Stimulated activated CD4-positive, alpha-beta T cell treated with anti-CD3 and anti-CD28 coated beads, Interleukin-2, amount 100 ng/mL, for 24 hours (primary cell): ENCODE results near the gene HCRTR1.

Experiments used
- DNase-seq, 2 donors: peaks; one replicate each; pipeline ENCODE4 v3.0.0-alpha.2; 2020

The HCRTR1 gene

GRCh38 chr1:31650161-31651088 lies 32.9 kb downstream of the HCRTR1 start:
- DNase-seq, result no peak

- no peak for DNase-seq
Measured at GRCh38 chr1:31651089-31651420, 33.6 kb downstream of the HCRTR1 start.

- DNase-seq, result no peak
Measured at GRCh38 chr1:31651766-31652165, 34.3 kb downstream of the HCRTR1 start.

DNA sequence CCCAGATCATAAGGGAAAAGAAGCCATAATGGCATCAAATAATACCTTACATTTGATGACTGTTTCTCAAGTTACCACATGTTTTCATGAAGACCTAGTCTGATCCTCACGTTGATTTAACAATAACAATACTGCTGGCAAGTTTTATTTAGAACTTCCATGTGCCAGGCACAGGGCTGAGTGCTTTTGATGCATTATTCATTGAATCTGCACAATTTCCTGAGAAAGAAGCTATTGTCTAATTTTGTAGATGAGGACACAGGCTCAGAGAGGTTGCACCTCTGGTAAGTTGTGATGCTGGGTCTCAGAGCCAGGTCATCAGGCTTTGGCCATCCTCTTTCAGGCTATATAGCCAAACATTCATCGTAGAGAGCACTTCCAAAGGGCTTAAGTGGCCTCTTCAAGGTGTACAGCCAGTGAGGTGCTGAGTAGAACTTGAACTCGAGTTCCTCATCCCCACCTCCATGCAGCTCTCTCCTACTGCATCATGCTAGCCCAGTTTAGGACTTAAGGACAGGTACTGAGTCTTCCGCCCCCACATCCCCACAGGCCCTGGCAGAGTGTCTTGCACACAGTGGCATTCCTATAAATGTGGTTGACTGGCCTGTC lies 35.5 kb downstream of the HCRTR1 start:
- DNase-seq, result no peak

- DNase-seq, result no peak
Measured at GRCh38 chr1:31653717-31654473, 36.4 kb downstream of the HCRTR1 start.

DNA sequence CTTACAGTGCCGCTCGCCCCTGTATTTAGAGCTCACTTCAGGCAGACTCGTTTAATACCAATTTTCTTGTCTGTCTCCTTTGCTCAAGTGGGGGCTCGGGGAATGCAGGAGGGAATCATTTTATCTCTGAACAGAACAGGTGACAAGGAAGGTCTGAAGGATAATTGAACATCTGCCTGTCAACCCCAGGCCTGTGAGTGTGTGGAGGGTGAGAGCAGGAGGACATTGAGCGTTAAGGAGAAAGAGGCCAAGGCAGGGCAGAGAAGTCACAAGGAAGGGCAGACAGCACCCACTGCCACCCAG lies 36.9 kb downstream of the HCRTR1 start:
- no peak for DNase-seq

DNA sequence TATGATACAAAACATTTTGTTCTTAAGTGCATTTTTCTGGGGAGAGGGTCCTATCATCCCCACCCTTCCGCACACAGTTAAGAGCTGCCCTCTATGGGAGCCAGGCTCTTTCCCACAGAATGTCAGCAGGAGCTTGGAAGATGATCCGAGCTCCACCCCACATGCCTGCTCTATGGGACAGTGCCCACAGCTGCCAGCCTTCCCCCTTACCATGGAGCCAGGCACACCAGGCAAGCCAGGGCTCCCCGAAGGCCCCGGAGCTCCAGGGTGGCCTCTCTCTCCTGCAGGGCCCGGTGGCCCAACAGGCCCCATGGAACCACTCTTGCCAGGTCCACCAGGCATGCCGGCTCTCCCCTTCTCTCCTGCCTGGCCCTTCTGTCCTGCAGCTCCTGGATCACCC lies 37.6 kb downstream of the HCRTR1 start:
- no peak for DNase-seq

GRCh38 chr1:31655756-31656155 lies 38.3 kb downstream of the HCRTR1 start:
- no peak for DNase-seq

GRCh38 chr1:31657020-31657804 lies 39.7 kb downstream of the HCRTR1 start:
- no peak for DNase-seq

DNA sequence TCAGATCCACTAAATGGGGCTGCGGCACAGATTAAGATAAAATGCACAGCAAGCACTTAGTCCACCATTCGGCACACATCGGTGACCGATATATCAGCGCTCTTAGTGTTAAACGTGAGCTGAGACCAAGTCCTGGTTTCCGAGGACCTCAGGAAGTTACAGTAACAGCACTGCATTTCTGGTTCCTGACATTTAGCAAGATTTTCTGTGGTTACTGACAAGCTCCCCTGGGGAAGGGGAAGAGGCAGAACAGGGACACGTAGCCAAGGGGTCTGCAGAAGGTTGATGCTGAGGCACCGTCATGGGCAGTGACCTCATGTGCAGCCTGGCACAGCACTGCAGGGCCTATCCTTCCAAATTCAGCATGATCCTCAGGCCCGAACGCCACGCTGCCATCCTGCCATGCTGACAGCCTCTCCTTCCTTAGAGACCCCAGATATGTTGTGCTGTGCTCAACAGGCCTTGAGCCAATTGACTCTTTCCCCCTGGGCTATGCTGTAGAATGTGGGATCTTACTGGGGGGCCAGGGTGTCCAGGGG lies 40.6 kb downstream of the HCRTR1 start:
- DNase-seq, result no peak

- no peak for DNase-seq
Measured at GRCh38 chr1:31658721-31659120, 41.2 kb downstream of the HCRTR1 start.

DNA sequence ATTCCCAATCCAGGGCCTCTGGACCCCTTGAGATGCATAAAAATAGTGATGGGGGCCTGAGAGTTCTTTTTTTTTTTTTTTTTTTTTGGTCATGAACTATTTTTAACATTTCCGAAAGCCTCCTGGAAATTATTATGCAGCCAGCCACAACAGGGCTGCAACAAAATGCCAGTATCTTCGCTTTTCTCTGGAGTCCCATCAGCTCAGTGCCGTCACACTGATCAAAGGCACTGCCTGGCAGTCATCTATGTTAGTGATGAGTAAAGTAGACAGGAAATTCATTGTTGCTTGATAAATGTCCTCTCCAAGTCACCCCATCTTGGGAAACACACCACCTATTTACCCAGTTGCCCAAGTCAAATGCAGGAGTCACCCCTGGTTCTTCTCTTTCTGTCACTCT lies 42.4 kb downstream of the HCRTR1 start:
- no peak for DNase-seq

DNA sequence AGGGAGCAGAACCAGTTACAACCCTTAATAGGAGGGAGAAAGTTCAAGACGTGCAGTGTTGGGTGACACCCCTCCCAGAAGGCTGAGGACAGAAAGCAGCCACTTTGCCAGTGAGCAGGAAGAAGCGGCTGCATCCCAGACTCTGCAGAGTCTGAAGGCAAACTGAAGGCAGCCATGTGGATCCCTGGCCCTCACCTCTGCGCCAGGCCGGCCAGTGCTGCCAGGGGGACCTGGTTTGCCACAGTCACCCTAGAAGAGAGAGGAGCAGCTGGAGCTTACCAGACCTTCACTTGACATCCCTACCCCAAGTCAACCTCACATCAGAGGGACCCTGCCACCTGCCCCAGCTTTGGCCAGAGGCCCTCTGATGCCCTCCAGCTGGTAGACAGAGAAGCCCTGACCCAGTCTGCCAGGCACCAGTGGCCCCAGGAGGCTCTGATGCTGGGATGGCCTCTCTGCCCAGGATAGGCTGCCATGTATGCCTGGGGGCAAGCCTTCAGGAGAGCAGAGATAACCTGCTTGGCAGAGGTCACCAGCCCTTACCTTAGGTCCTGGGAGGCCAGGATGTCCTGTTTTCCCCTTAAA lies 43.5 kb downstream of the HCRTR1 start:
- no peak for DNase-seq

GRCh38 chr1:31661856-31662255 lies 44.4 kb downstream of the HCRTR1 start:
- no peak for DNase-seq

GRCh38 chr1:31662463-31662862 lies 45.0 kb downstream of the HCRTR1 start:
- no peak for DNase-seq

DNA sequence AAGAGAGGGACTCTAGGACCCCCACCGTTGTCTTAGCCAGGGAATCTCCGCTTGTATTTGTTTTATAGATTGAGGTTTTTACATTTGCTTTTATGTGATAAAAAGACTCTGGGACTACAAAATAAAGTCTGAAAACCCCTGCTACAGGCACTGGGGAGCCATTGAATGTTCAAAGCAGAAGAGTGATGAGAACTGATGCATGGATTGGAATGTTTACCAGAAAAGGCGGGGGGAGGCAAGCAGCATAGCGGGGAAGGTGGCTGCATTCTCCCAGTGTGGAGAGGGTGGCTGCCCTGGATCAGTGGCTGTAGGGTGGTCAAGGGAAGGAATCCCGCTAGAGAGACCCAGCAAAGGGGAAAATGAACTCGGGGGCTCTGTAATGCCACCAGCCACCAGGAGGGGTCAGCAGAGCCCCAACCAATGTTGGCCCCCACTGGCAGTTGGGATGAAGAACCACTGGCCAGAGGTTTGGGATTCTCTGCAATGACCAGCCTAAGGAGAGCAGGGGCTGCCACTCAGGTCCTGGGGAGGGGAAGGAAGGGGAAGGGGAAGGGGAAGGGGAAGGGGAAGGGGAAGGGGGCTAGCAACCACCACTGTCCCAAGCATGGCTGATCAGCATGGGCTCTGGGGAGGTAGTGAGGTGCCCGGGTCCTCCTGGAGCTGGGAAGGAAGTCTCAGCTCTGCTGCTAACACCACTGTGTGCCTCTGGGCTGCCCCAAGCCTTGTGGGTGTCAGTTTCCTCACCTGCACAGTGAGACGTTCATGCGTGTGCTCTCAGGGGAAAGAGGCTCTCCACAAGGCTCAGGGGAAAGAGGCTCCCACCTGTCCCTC lies 46.3 kb downstream of the HCRTR1 start:
- DNase-seq, result peak; percentile 72 to 73

DNA sequence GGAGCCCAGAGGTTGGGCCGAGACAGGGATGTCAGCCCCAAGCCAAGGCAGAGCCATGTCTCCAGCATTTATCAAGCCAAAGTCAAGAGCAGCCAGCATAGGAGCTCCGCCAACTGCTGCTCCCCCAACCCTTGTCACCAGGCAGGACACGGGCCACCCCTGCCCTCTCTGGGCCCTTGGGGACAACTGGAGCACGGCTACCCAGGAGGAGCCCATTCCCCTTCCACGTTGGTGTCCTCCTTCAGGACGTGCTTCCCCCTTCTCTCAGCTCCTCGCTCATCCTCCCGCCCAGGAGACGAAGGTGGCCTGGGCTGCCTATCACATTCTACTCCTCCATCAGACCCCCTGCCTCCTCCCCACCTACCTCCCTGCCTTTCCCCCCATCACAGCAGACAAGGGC lies 47.0 kb downstream of the HCRTR1 start:
- DNase-seq, result no peak

DNA sequence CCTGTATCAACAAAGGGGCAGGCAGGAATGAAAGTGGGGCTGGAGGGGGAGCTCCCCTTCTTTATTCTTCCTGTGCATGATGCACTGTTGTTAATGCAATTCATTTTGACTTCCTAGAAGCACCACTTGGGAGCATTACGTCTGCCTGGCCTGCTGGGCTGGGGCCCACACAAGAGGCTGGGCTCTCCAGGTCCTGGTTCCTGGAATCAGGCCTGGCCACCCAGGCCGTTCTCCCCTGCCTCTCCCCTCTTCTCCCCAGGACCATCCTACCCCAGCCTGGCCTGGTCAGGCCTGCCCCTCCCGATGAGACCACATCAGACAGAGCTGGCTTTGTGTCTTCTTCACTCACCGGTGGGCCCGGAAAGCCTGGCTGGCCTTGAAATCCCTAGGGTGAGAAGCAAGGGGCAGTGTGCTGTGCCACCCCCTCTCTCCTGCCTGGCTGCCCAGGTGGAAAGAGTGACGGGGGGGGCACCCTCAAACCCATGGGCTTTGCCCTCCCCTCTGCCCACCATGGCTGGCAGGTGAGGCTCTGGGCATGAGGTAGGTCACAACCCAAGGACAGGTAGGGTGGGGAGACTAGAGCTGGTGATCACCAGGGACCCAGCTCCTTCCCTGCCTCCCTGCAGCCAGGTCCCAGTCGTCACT lies 47.9 kb downstream of the HCRTR1 start:
- no peak for DNase-seq

DNA sequence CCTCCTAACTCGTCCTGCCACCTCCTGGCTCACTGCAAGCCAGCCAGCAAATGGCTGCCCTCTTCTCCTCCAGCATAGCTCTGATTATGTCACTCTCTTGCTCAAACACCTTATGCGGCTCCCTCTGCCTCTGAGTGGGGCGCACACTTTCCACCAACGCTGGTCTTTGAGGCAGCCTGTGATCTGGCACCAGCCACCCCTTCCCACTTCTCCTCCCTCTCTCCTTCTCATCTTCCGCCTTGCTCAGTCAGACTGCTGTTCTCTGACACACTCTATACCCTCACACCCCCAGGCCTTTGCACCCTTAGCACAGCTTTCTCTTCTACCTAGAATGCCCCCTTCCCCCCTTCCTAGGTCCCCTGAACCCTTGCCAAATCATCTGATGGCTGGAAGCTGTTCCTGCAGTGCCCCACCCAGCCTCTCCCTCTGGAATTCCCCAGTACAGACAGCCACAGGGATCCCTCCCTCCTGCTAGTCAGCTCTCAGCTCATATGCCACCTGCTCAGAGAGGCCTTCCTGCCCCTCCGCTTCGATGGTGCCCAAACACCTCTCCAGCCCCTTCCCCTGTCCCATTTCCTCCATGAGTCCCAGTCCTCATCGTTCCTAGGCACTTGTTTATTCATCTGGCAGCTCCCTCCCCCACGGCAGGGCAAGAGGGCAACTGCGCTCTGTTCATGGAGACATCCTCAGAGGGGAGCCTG lies 48.9 kb downstream of the HCRTR1 start:
- no peak for DNase-seq

DNA sequence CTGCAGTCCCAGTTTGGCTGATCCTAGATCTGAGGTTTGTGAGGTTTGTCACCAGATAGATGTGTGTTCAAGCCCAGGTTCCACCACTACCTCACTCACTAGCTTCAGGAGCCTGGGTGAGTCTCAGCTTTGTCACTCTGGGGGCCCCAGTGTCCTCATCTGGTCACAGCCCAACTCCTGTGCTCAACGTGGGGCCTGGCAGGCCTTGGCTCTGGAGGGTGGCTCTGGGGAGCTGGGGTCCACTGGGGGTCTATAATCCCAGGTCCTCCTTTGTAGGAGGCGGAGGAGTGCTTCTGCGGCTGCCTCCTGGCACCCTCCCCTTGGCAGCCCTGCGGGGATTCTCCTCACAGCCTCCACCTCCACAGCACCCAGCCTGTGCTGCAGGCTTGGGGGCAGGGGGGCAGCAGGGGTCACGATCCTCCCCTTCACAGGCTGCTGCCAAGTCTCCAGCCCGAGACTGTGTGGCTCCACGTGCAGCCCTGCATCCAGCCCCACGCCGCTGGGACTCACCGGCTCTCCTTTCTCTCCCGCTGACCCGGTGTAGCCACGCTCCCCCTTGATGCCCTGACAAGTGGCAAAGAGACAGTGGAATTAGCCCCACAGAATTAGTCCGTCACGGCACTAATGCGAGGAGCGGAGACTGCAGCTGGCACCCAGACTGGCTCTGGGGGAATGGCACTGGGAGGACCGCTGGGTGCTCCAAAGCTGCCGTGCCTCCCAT lies 49.7 kb downstream of the HCRTR1 start:
- no peak for DNase-seq
